Kidney epithelial cell (primary cell): ENCODE results near the gene NUP98. TPM values are rescaled to one million over a fixed set of nuclear protein-coding genes. Genes with fewer than 3 reads are reported as not detected.

Experiments
- DNase-seq: peaks from one replicate; pipeline ENCODE4 v3.0.0-alpha.2; 2010; ENCODE audit warnings: low read depth
- H3K27me3 ChIP-seq: 2 replicates; pipeline ENCODE4 v1.6.0; 2011; ENCODE audit warnings: low read length; ENCODE audit not compliant: control insufficient read depth, insufficient read depth
- H3K36me3 ChIP-seq: 2 replicates; pipeline ENCODE4 v1.5.1; 2011; ENCODE audit warnings: low read length; ENCODE audit not compliant: control insufficient read depth, insufficient read depth
- H3K4me3 ChIP-seq: 2 replicates; pipeline ENCODE4 v1.5.1; 2011; ENCODE audit warnings: low read depth, mild to moderate bottlenecking, control low read depth, low read length
- CTCF ChIP-seq: IDR thresholded peaks from 2 replicates; pipeline ENCODE4 v1.5.1; 2011; ENCODE audit warnings: mild to moderate bottlenecking, moderate library complexity, low read length, control low read depth, inconsistent platforms; ENCODE audit not compliant: insufficient read depth, poor library complexity, severe bottlenecking
- total RNA-seq: library from RNA; depleted of rRNA; stranded (reverse); fragments of >200 nt; gene quantifications from 2 replicates; pipeline ENCODE4 v1.2.3, GENCODE V29; 2015

NUP98 gene
- total RNA-seq, 1 donor from 2014 or later, result 94.0 TPM

- Histone ChIP-seq H3K36me3 (no peaks in the 10 kb centered on the region), H3K27me3 (no peaks in the 10 kb centered on the region), H3K4me3 (no peak overlapping the region)
- DNase-seq, result no peak
- no peak for TF ChIP-seq CTCF
Measured at GRCh38 chr11:3736816-3737215, 60.5 kb downstream of the NUP98 start.

GRCh38 chr11:3735827-3736226, 61.5 kb downstream of the NUP98 start:
- no peaks in the 10 kb centered on the region for H3K27me3 ChIP-seq
- no peak for DNase-seq
- TF ChIP-seq CTCF, result no peak
- H3K36me3 ChIP-seq, result no peaks in the 10 kb centered on the region
- no peak overlapping the region for H3K4me3 ChIP-seq

- DNase-seq, result no peak
- Histone ChIP-seq H3K36me3 (peaks cover 2% of the 10 kb centered on the region), H3K4me3 (no peak overlapping the region), H3K27me3 (no peaks in the 10 kb centered on the region)
- TF ChIP-seq CTCF, result no peak
Measured at GRCh38 chr11:3732671-3733436, 64.5 kb downstream of the NUP98 start.

- DNase-seq, result no peak
- no peaks in the 10 kb centered on the region for H3K27me3 ChIP-seq
- H3K36me3 ChIP-seq, result peaks cover 3% of the 10 kb centered on the region
- no peak for TF ChIP-seq CTCF
- H3K4me3 ChIP-seq, result no peak overlapping the region
Measured at GRCh38 chr11:3723014-3723708, 74.2 kb downstream of the NUP98 start.

- Histone ChIP-seq H3K36me3 (peaks cover 4% of the 10 kb centered on the region), H3K27me3 (no peaks in the 10 kb centered on the region), H3K4me3 (no peak overlapping the region)
- DNase-seq, result no peak
- TF ChIP-seq CTCF, result no peak
Measured at GRCh38 chr11:3722100-3722499, 75.3 kb downstream of the NUP98 start.

GRCh38 chr11:3720997-3721396, 76.4 kb downstream of the NUP98 start:
- TF ChIP-seq CTCF, result no peak
- peaks cover 4% of the 10 kb centered on the region for H3K36me3 ChIP-seq
- H3K4me3 ChIP-seq, result no peak overlapping the region
- H3K27me3 ChIP-seq, result no peaks in the 10 kb centered on the region
- no peak for DNase-seq
